ENCODE measurements around the gene PON1.

Gene PON1

DNA sequence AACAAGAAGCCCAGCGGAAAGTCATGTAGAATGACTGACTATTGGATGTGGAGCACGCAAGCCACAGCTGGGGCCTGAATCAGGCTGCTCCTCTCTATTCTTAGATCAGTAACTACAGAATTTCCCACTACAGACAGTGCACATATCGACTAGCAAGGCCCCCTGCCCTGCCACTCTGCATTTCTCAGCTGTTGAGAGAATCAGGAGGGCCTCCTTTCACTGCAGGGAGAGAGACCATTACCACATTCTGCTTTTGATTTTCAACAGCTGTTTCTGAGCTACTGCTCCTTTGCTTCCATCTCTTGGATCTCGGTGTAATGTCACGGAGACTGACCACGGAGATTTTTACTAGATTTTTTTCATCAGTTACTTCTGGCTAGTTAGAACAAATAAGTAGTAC is 73.8 kb downstream of the PON1 start:
- DNase-seq: no peak
